HG03439 (cell line): ENCODE results near the gene PLK3.
"Not testable (repeated sequence)": the region's sequence is repeated elsewhere in the genome, so short reads cannot be mapped to it uniquely, and the experiment has no call there.

Source experiments
- ATAC-seq: cut with Tn5 transposase; IDR thresholded peaks from one replicate; pipeline ENCODE4 v1.9.1; 2021; ENCODE audit warnings: mild to moderate bottlenecking, moderate library complexity; ENCODE audit not compliant: unreplicated experiment

The PLK3 gene

GRCh38 chr1:44799770-44800584 lies at the start of gene PLK3:
Gene PLK3, plus strand, starts transcription at chr1:44800377. Its CDS starts 87 bp downstream, at chr1:44800464.
- peak; percentile 77 for ATAC-seq

DNA sequence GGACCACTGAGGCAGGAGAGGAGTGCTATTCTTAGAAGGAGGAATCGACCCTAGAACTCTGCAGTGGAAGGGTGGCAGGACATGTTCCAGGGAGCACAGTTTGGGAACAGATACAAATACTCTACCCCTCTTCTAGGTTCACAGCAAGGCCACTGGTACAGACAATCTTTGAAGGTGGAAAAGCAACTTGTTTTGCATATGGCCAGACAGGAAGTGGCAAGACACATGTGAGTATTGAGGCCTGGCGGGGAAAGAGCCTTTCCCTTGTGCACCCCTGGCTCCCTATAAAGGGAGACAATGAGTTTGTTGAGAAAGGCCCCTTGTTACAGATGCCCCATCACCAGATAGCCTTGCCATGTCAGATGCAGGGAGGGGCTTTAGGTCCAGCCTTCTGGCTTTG lies 42.8 kb upstream of the PLK3 start:
- ATAC-seq: no peak

DNA sequence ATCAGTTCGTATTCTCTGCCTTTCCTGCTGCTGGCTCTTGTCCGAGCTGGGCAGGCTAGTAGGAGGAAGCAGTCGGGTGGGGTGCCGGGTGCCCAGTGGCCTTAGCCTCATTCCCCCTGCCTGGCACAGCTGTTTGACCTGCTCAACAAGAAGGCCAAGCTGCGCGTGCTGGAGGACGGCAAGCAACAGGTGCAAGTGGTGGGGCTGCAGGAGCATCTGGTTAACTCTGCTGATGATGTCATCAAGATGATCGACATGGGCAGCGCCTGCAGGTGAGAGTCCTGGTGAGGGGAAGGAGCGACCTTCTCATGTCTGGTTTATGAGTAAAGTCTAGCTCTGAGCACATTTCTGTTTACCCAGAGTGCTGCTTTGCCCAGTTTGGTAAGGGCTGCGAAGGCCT lies 41.1 kb upstream of the PLK3 start:
- no peak for ATAC-seq

DNA sequence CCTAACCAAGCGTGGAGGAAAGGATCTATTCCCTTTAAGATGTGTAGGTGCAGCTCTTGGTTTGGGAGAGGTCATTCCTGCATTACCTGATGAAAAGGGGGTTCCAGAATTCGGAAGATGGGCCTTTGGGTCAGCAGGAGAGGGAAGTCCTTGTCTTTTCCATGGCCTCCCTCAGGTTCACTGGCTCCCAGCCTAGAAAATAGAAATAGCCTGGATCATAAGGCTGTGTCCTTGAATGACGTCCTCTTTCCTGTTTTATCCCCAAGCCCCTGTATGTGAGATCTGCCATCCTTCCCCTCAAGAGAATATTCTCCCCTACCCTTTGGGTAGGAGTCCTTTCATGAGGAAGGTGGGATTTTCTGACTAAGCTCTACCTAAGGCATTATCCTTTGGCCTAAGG lies 39.3 kb upstream of the PLK3 start:
- no peak for ATAC-seq

DNA sequence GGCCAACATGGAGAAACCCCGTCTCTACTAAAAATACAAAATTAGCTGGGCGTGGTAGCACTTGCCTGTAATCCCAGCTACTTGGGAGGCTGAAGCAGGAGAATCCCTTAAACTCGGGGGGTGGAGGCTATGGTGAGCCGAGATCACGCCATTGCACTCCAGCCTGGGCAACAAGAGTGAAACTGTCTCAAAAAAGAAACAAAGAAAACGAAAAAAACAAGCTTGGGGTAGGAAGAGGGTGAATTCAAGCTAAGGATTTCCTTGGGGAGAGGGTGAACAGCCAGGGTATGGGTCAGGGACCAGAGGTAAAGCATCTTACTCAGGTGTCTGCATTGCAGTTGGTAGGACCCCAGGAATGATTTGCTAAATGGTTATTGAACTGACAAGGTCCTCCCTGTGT lies 33.8 kb upstream of the PLK3 start:
- ATAC-seq: not testable (repeated sequence)

- ATAC-seq: peak; percentile 81
Measured at GRCh38 chr1:44775078-44775929, 24.9 kb upstream of the PLK3 start, which contains the start of gene RPS8. Gene RPS8, plus strand, starts transcription at chr1:44775540. Its CDS starts 57 bp downstream, at chr1:44775597.

DNA sequence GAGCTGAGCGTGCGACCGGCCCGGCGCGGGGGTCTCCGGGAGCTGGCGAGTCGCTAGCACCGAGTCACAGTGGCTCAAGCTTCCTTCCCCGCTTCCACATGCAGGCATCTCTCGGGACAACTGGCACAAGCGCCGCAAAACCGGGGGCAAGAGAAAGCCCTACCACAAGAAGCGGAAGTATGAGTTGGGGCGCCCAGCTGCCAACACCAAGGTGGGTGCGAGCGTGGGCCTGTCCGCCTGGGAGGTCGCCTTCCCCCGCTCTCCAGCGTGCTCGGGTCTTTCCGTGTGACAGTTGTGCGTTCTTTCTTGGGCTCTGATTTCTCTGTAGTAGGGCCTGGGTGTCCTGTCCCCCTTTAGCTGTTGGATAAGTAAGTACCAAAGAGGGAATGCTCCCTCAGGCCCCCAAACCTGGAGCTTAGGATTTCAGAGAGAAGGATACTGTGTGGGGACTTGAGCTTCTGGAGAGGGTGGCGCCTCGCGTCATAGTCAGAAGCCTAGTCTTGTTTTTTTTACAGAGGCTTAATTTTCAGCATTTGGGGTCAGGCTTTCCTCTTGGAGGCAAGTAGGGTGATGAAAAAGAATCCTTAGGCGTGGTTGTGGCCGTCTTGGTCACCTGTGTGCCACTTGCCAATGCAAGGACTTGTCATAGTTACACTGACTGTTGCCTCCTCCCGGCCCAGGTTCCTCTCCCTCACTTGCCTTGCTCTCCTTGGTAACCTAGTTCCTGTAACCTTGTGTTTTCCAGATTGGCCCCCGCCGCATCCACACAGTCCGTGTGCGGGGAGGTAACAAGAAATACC lies 24.0 kb upstream of the PLK3 start:
- peak; percentile 12 for ATAC-seq

- ATAC-seq: no peak
Measured at GRCh38 chr1:44776730-44777068, 23.5 kb upstream of the PLK3 start.

DNA sequence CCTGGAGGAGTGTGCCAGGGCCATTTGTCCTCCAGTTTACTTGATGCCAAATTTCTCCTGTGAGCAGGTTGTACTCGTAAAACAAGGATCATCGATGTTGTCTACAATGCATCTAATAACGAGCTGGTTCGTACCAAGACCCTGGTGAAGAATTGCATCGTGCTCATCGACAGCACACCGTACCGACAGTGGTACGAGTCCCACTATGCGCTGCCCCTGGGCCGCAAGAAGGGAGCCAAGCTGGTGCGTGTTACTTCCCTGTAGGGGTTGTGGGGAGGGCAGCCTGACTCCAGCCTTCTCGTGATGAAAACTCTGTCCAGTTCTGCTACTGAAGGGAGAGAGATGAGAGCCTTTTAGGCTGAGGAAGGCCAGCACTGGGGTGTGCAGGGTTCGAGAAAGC lies 22.6 kb upstream of the PLK3 start:
- ATAC-seq: no peak

DNA sequence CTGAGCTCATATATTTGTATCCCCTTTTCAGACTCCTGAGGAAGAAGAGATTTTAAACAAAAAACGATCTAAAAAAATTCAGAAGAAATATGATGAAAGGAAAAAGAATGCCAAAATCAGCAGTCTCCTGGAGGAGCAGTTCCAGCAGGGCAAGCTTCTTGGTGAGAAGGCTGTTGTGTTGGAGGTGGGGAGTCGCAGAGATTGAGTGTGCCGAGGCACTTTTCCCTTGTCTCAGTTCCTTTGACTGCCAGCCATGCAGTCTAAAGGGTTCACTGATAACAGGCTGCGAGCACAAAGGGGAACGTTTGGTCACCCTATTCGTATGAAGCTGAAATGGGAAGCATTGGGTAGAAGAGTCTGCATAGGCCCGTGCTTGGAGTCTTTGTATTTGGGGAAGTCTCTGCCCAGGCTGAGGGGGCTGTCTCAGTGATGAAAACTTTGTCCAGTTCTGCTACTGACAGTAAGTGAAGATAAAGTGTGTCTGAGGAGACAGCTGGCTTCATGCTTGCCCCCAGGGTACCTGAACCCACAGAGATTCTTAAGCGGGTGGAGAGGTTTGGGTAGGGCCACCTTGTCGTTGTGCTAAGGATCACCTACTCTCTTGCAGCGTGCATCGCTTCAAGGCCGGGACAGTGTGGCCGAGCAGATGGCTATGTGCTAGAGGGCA lies 22.1 kb upstream of the PLK3 start:
- ATAC-seq: no peak

GRCh38 chr1:44778705-44779576 lies 21.2 kb upstream of the PLK3 start:
- ATAC-seq: no peak

GRCh38 chr1:44780583-44781121 lies 19.5 kb upstream of the PLK3 start:
- ATAC-seq: no peak

DNA sequence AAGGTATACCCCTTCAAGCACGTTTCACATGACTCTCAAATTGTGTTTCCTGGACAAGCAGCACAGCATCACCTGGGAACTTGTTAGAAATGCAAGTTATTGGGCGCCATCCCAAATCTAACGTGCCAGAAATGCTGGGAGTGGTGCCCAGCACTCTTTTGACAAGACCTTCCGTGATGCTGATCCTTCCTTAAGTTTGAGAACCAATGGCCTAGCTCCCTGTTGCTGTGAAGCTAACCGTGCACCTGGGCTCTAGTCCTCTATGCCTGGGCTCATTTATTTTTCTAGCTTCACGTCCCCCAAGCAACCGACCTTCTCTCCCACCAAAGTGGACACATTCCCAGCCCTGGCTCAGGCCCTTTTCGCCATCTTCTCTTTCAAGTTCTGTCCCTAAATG lies 16.5 kb upstream of the PLK3 start:
- ATAC-seq: no peak

- no peak for ATAC-seq
Measured at GRCh38 chr1:44784094-44785028, 15.8 kb upstream of the PLK3 start.

DNA sequence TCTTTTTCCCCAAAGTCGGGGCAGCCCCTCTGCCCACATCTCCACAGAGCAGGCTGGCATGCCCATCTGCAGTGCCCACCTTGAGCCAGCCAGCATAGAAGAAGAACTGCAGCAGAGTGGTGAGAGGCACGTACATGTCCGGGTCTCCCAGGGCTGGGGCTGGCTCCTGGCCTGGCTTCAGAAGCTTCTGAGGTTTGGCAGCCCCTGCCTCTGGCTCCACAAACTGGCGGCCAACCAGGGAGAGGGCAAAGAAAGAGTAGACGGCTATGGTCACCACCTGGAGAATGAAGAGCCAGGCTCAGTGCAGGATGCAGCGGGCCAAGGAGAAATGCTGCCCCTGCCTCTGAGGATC lies 15.2 kb upstream of the PLK3 start:
- ATAC-seq: no peak

DNA sequence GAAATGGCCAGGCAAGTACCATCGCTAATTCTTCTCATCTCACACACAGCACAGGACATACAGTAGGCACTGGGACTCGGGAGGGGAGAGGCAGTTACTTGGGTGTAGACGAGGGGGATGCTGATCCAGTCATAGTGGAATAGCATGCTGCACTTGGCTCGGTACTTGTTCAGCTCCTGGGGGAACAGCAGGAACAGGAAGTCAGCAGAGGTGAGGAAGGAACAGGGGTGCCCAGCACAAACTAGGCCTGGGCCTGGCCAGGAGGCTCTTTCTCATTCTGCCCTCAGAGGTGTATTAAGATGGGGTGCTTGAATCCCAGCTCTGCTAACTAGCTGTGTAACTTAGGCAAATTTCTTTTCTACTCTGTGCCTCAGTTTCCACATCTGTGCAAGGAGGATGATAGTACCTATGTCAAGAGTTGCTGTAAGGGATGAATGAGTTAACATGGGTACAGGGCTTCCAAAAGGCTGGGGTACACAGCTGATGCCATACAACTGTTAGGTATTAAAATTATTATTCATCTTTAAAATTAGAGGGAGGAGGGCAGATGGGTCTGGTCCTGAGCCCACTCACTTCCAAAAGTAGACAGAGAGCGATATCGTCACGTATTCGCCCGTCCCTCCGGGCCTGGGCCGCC lies 14.6 kb upstream of the PLK3 start:
- ATAC-seq: no peak

DNA sequence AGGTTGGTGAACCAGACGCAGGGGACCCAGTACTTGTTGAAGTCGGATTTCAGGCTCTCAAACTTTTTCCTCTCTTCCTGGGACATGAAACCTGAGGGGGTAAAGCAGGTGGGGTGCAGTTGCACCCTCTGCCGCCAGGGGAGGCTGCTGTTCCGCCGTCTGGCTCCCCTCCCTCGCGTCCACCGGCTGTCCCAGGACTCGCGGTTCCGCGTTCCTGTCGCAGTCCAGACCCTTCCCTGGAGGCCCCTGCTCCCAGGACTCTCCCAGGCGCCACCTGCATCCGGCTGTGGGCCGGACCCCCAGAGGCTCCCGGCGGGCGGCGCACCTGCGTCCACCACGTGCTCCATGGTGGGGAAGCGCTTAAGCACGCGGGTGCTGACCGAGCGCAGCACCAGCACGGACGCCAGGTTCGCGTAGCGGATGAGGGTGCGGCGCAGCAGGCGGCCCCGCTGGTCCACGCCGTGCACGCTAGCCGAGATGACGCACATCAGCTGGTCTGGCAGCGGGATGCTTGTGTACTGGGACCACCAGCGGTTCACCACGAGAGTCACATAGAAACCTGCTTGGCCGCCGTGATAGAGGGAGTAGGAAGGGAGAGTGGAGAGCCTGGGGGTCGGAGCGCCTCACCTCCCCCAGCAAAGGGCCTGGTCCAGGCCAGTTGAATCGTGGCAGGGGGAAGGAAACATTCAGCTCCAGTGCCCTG lies 13.9 kb upstream of the PLK3 start:
- peak; percentile 43 for ATAC-seq
